Endothelial cell of umbilical vein (primary cell): ENCODE results near the gene MAP4K3. TPM values are rescaled to one million over a fixed set of nuclear protein-coding genes. Genes with fewer than 3 reads are reported as not detected.

Experiments
- BruUV-seq: library from RNA; stranded (reverse); fragments of 400-500 nt; replicated peaks from 2 replicates; lab custom pipeline; 2021; lab: Mats Ljungman, UMichigan
- CTCF ChIA-PET: fragments of 300-600, 350-600 bp; sonication (Branson Sonifier 250); formaldehyde crosslinking; loops from one replicate; lab custom pipeline; 2021; ENCODE audit warnings: antibody characterized with exemption, inconsistent platforms; lab: Charles Lee
- POLR2A ChIA-PET: fragments of 300-600, 350-600 bp; sonication (Branson Sonifier 250); formaldehyde crosslinking; loops from one replicate; lab custom pipeline; 2021; ENCODE audit warnings: antibody characterized with exemption, inconsistent platforms; lab: Charles Lee
- DNase-seq: peaks from one replicate; pipeline ENCODE4 v3.0.0-alpha.2; 2011; ENCODE audit warnings: low read depth, low spot score
- FAIRE-seq: peaks from 2 replicates; lab custom pipeline; 2011; peaks lifted over from hg19 to GRCh38; lab: Jason Lieb, UNC
- H2AFZ ChIP-seq: 2 replicates; pipeline ENCODE4 v1.6.0; 2012; ENCODE audit warnings: low read depth, low read length, control low read depth, inconsistent platforms
- H3K27ac ChIP-seq: 2 replicates; pipeline ENCODE4 v1.5.1; 2011; ENCODE audit warnings: low read depth, mild to moderate bottlenecking, control low read depth, low read length, moderate library complexity; ENCODE audit not compliant: insufficient read depth
- H3K27me3 ChIP-seq, 2 experiments: 2 replicates each; pipeline versions ENCODE4 v1.6.0 to v1.6.1; 2011; ENCODE audit warnings: low read length in 2 of 2, mixed read lengths in 1 of 2; ENCODE audit not compliant: control insufficient read depth in 2 of 2, insufficient read depth in 2 of 2
- H3K36me3 ChIP-seq, 2 experiments: 2 replicates in 1 of 2; 3 replicates in 1 of 2; pipeline ENCODE4 v1.5.1; 2011; ENCODE audit warnings: low read length in 2 of 2, mild to moderate bottlenecking in 1 of 2, moderate library complexity in 1 of 2; ENCODE audit not compliant: control insufficient read depth in 2 of 2, insufficient read depth in 2 of 2; ENCODE audit errors: extremely low read depth in 1 of 2
- H3K4me1 ChIP-seq: 3 replicates; pipeline ENCODE4 v1.5.1; 2011; ENCODE audit warnings: mild to moderate bottlenecking, low read length; ENCODE audit not compliant: control insufficient read depth, insufficient read depth; ENCODE audit errors: extremely low read depth
- H3K4me2 ChIP-seq: 2 replicates; pipeline ENCODE4 v1.6.1; 2011; ENCODE audit warnings: low read length, control low read depth, mixed read lengths; ENCODE audit not compliant: insufficient read depth
- H3K4me3 ChIP-seq, 3 experiments: fragments of 200-600 bp in 1 of 3; sonication (generic), shearing (Covaris generic) in 1 of 3; replicated peaks in 1 of 3; 2 replicates each; pipeline ENCODE4 v1.5.1; 2011 to 2016; ENCODE audit warnings: control low read depth in 3 of 3, low read length in 3 of 3, mild to moderate bottlenecking in 2 of 3, inconsistent platforms in 1 of 3, low read depth in 1 of 3, moderate library complexity in 1 of 3; ENCODE audit not compliant: insufficient read depth in 1 of 3
- H3K79me2 ChIP-seq: 2 replicates; pipeline ENCODE4 v1.6.0; 2012; ENCODE audit warnings: low read length, inconsistent platforms; ENCODE audit not compliant: control insufficient read depth, insufficient read depth
- H3K9ac ChIP-seq: replicated peaks from 2 replicates; pipeline ENCODE3; 2011; ENCODE audit warnings: low read length, control low read depth; ENCODE audit not compliant: insufficient read depth; ENCODE audit errors: extremely low read depth
- H3K9me1 ChIP-seq: replicated peaks from 3 replicates; pipeline ENCODE4 v1.6.0; 2011; ENCODE audit warnings: mild to moderate bottlenecking, low read length; ENCODE audit not compliant: control insufficient read depth, insufficient read depth; ENCODE audit errors: extremely low read depth
- H3K9me3 ChIP-seq: replicated peaks from 2 replicates; pipeline ENCODE4 v1.5.1; 2012; ENCODE audit warnings: low read length, inconsistent platforms; ENCODE audit not compliant: control insufficient read depth, insufficient read depth
- H4K20me1 ChIP-seq: replicated peaks from 2 replicates; pipeline ENCODE3; 2011; ENCODE audit warnings: mild to moderate bottlenecking, low read length; ENCODE audit not compliant: control insufficient read depth, insufficient read depth; ENCODE audit errors: extremely low read depth
- EZH2 ChIP-seq: IDR thresholded peaks from 2 replicates; pipeline ENCODE4 v1.6.1; 2012; ENCODE audit warnings: borderline replicate concordance, low read depth, mild to moderate bottlenecking, moderate library complexity, low read length, inconsistent platforms; ENCODE audit not compliant: severe bottlenecking
- FOS ChIP-seq: IDR thresholded peaks from 2 replicates; pipeline ENCODE4 v1.6.1; 2011; ENCODE audit warnings: mild to moderate bottlenecking, low read length, moderate library complexity, borderline replicate concordance; ENCODE audit not compliant: insufficient read depth
- GATA2 ChIP-seq: IDR thresholded peaks from 2 replicates; pipeline ENCODE4 v1.7.0; 2011; ENCODE audit warnings: low read depth, mild to moderate bottlenecking, moderate library complexity, mixed read lengths, low read length; ENCODE audit not compliant: insufficient read length, insufficient read depth
- JUN ChIP-seq: IDR thresholded peaks from 2 replicates; pipeline ENCODE4 v1.6.1; 2011; ENCODE audit warnings: borderline replicate concordance, low read depth; ENCODE audit not compliant: insufficient read length, insufficient read depth
- MAX ChIP-seq: IDR thresholded peaks from 2 replicates; pipeline ENCODE4 v1.6.1; 2011; ENCODE audit not compliant: insufficient read depth, insufficient read length
- MYC ChIP-seq: IDR thresholded peaks from one replicate; pipeline ENCODE4 v1.6.1; 2011; ENCODE audit warnings: mild to moderate bottlenecking, low read depth, low read length
- POLR2A ChIP-seq: IDR thresholded peaks from 2 replicates; pipeline ENCODE4 v1.6.1; 2012; ENCODE audit warnings: low read depth, mild to moderate bottlenecking, control low read depth, low read length
- POLR2AphosphoS5 ChIP-seq: IDR thresholded peaks from 2 replicates; pipeline ENCODE4 v1.6.1; 2012; ENCODE audit warnings: low read depth, mild to moderate bottlenecking, control low read depth, low read length, moderate library complexity; ENCODE audit not compliant: insufficient read depth
- dilution Hi-C: fragments of 300-500 bp; cut with MboI; formaldehyde crosslinking; loops from one replicate; pipeline ENCODE4 v1.15.0; 2019; ENCODE audit warnings: low sequenced_read_pairs; ENCODE audit not compliant: extremely low pct_ligation_motif_present
- intact Hi-C: fragments of 100-400 bp; cut with micrococcal nuclease; formaldehyde crosslinking; loops from one replicate; pipeline ENCODE4 v1.10.0; 2022
- polyA plus RNA-seq, 4 experiments: library from polyadenylated mRNA; depleted of rRNA in 3 of 4; stranded (reverse) in 3 of 4; unstranded in 1 of 4; fragments of >200 nt; gene quantifications; 2 replicates each; pipeline versions ENCODE4 v1.2.1 to v1.2.3, GENCODE V29; 2011 to 2012; ENCODE audit warnings: missing spikeins in 1 of 4
- total RNA-seq: library from RNA; stranded (reverse); gene quantifications from 2 replicates; pipeline ENCODE4 v1.2.3, GENCODE V29; 2021
- TF ChIP-seq, protein P1 (sequence below), 2 donors: IDR thresholded peaks; 1 replicate in 1 of 2; 2 replicates in 1 of 2; pipeline ENCODE4 v1.5.1; 2011; ENCODE audit warnings: low read length in 2 of 2, mild to moderate bottlenecking in 2 of 2, moderate library complexity in 2 of 2, control low read depth in 1 of 2, inconsistent platforms in 1 of 2, low read depth in 1 of 2; ENCODE audit not compliant: insufficient read depth in 1 of 2; ENCODE audit errors: extremely low read depth in 1 of 2

The MAP4K3 gene
- total and polyA plus RNA-seq, 2 donors (not counting 3 experiments of a cell fraction or from before 2014, with no cell fraction given): 8.0 to 45.9 TPM

DNA sequence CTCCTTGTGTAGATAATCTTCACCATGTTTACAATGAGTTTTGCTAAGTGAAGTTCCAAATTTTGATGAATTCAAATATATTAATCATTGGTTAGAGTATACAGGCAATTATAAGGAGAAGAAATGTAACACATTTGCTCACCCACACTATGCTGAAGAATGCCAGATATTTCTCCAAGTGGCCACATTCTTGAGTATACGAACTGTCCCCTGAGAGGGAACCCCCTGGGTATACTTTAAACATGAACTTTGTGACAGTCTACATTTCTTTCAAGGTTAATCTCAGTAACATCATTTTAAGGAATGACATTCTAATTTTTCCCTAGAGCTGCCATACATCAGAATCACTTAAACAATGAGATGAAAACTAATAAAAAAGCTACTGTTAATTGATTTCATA is 153.5 kb downstream of the MAP4K3 start:
- no peaks in the 10 kb centered on the region for H3K9me1 ChIP-seq
- no peak overlapping the region for H3K27ac ChIP-seq
- H3K36me3 ChIP-seq: peaks cover 2 to 6% of the 10 kb centered on the region in 2 experiments
- no peak overlapping the region for H3K4me3 ChIP-seq
- H3K9ac ChIP-seq: no peak overlapping the region
- TF ChIP-seq POLR2AphosphoS5 (no peak), GATA2 (no peak), FOS (no peak), POLR2A (no peak)
- TF ChIP-seq, protein P1, sequence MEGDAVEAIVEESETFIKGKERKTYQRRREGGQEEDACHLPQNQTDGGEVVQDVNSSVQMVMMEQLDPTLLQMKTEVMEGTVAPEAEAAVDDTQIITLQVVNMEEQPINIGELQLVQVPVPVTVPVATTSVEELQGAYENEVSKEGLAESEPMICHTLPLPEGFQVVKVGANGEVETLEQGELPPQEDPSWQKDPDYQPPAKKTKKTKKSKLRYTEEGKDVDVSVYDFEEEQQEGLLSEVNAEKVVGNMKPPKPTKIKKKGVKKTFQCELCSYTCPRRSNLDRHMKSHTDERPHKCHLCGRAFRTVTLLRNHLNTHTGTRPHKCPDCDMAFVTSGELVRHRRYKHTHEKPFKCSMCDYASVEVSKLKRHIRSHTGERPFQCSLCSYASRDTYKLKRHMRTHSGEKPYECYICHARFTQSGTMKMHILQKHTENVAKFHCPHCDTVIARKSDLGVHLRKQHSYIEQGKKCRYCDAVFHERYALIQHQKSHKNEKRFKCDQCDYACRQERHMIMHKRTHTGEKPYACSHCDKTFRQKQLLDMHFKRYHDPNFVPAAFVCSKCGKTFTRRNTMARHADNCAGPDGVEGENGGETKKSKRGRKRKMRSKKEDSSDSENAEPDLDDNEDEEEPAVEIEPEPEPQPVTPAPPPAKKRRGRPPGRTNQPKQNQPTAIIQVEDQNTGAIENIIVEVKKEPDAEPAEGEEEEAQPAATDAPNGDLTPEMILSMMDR (IDR thresholded peaks at IDR 0.05; ENCODE audit: extremely low read depth in 1 of 2, insufficient read depth in 1 of 2, low read depth in 1 of 2, low read length in 2 of 2): no peak
- dilution Hi-C loops: no loop called here
- no peaks in the 10 kb centered on the region for H3K79me2 ChIP-seq
- no peaks in the 10 kb centered on the region for H3K27me3 ChIP-seq
- H4K20me1 ChIP-seq: no peaks in the 10 kb centered on the region
- no TSS peak for BruUV-seq
- CTCF ChIA-PET: interaction anchor here (1.0 kb wide), 2 partner anchors 15 to 447 kb away, joined by 3 to 4 read pairs; no protein-coding TSS in a partner anchor
- H3K9me3 ChIP-seq: no peaks in the 10 kb centered on the region
- no peak for FAIRE-seq
- POLR2A ChIA-PET: no interaction called here
- H3K4me1 ChIP-seq: no peaks in the 10 kb centered on the region
- no peak overlapping the region for H3K4me2 ChIP-seq
- intact Hi-C loops: no loop called here
- DNase-seq: no peak
- no peak overlapping the region for H2AFZ ChIP-seq

GRCh38 chr2:39281391-39281790 is 155.7 kb downstream of the MAP4K3 start:
- no peak overlapping the region for H3K9ac ChIP-seq
- intact Hi-C loops: no loop called here
- CTCF ChIA-PET: interaction anchor here (0.6 kb wide), 1 partner anchor 118 kb away, joined by 5 read pairs; no protein-coding TSS in a partner anchor

More at GRCh38 chr2:39281391-39281790, 155.7 kb downstream of the MAP4K3 start:
- FAIRE-seq: no peak
- no peak for TF ChIP-seq MYC
- no peak for TF ChIP-seq EZH2
- TF ChIP-seq POLR2AphosphoS5: no peak
- no peak for TF ChIP-seq JUN
- TF ChIP-seq GATA2: no peak
- TF ChIP-seq MAX: no peak
- TF ChIP-seq FOS: no peak
- TF ChIP-seq POLR2A: no peak
- Histone ChIP-seq H3K4me1 (no peaks in the 10 kb centered on the region), H3K79me2 (no peaks in the 10 kb centered on the region), H3K27ac (no peak overlapping the region), H3K9me1 (no peaks in the 10 kb centered on the region), H3K4me3 (no peak overlapping the region), H4K20me1 (no peaks in the 10 kb centered on the region), H2AFZ (no peak overlapping the region), H3K27me3 (no peaks in the 10 kb centered on the region), H3K4me2 (no peak overlapping the region), H3K9me3 (no peaks in the 10 kb centered on the region), H3K36me3 (peaks cover 3 to 7% of the 10 kb centered on the region in 2 experiments)
- BruUV-seq: no TSS peak
- DNase-seq: no peak
- POLR2A ChIA-PET: interaction anchor here (0.6 kb wide), 1 partner anchor 156 kb away, joined by 3 read pairs; no protein-coding TSS in a partner anchor
- dilution Hi-C loops: no loop called here
